BE2C (cell line): ENCODE measurements around the gene LENEP.
A peak's percentile ranks its signal among the peaks of the same experiment; 100 is the strongest.

Source experiments
- DNase-seq: peaks from one replicate; pipeline ENCODE4 v3.0.0-alpha.2; 2020
- H3K27me3 ChIP-seq: fragments of 250-450 bp; sonication (Bioruptor Pico); 2 replicates; pipeline ENCODE4 v1.5.1; 2020; ENCODE audit warnings: mild to moderate bottlenecking
- H3K36me3 ChIP-seq: fragments of 250-450 bp; sonication (Bioruptor Pico); 2 replicates; pipeline ENCODE4 v1.5.1; 2020; ENCODE audit warnings: mild to moderate bottlenecking
- H3K4me1 ChIP-seq: fragments of 250-450 bp; sonication (Bioruptor Pico); 2 replicates; pipeline ENCODE4 v1.5.1; 2020
- H3K4me3 ChIP-seq: 2 replicates; pipeline ENCODE4 v1.5.1; 2011; ENCODE audit warnings: low read depth, low read length
- H3K9me3 ChIP-seq: fragments of 250-450 bp; sonication (Bioruptor Pico); 2 replicates; pipeline ENCODE4 v1.5.1; 2020
- TF ChIP-seq, protein P1 (sequence below): IDR thresholded peaks from 2 replicates; pipeline ENCODE4 v1.5.1; 2012; ENCODE audit warnings: mild to moderate bottlenecking, low read depth, low read length

LENEP gene

DNA sequence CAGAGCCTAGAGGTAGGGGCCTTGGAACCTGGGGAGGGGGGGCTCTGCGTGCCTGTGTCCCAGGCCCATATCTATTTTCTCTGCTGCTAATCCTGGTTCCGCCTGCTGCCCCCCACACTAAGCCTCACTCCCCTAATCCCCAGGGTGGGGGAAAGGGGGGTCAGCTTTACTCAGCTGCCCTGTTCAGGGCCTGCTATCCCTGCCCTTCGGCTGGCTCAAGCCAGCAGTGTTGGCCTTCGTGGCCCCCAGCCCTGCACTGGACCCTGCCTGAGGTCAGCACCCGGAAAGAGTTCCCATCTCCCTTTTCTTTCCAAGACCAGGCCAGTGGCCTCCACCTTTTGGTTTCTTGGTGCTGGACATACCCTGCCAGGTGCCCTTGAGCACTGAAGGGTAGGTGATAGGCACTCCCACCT lies 17.6 kb downstream of the LENEP start:
- TF ChIP-seq, protein P1, sequence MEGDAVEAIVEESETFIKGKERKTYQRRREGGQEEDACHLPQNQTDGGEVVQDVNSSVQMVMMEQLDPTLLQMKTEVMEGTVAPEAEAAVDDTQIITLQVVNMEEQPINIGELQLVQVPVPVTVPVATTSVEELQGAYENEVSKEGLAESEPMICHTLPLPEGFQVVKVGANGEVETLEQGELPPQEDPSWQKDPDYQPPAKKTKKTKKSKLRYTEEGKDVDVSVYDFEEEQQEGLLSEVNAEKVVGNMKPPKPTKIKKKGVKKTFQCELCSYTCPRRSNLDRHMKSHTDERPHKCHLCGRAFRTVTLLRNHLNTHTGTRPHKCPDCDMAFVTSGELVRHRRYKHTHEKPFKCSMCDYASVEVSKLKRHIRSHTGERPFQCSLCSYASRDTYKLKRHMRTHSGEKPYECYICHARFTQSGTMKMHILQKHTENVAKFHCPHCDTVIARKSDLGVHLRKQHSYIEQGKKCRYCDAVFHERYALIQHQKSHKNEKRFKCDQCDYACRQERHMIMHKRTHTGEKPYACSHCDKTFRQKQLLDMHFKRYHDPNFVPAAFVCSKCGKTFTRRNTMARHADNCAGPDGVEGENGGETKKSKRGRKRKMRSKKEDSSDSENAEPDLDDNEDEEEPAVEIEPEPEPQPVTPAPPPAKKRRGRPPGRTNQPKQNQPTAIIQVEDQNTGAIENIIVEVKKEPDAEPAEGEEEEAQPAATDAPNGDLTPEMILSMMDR, result no peak
- peaks cover 9% of the 10 kb centered on the region for H3K36me3 ChIP-seq
- no peak for DNase-seq
- H3K4me3 ChIP-seq, result no peak overlapping the region
- H3K27me3 ChIP-seq, result no peaks in the 10 kb centered on the region
- H3K9me3 ChIP-seq, result no peaks in the 10 kb centered on the region
- peaks cover 23% of the 10 kb centered on the region for H3K4me1 ChIP-seq

DNA sequence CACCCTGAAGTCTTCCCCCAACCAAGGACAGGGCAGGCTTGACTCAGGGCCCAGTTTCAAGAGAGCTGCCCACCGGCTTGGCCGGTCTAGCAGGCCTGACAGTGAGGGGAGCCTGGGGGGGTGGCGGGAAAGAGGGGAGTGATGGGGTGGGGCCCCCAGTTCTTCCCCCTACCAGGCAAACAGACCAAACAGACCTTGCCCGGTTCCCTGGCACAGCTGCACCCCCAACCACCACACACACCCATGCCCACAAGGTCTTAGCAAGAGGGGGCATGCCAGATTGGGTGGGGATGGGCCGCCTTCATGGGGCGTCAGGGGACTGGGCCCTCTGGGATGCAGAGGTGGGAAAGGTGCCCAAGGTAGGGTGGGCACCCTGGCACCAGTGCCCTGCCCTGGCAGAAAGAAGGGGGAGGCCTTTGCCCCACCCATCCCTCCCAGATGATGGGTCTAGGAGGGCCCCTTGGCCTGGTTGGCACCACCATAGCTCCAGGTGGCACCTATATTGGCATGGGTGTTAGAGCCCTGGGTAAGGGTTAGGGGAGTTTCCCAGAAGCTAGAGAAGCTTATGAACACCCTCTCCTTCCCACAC lies 18.1 kb downstream of the LENEP start:
- Histone ChIP-seq H3K4me3 (no peak overlapping the region), H3K27me3 (no peaks in the 10 kb centered on the region), H3K9me3 (no peaks in the 10 kb centered on the region), H3K4me1 (peaks cover 24% of the 10 kb centered on the region), H3K36me3 (peaks cover 14% of the 10 kb centered on the region)
- TF ChIP-seq, protein P1, result no peak
- no peak for DNase-seq

DNA sequence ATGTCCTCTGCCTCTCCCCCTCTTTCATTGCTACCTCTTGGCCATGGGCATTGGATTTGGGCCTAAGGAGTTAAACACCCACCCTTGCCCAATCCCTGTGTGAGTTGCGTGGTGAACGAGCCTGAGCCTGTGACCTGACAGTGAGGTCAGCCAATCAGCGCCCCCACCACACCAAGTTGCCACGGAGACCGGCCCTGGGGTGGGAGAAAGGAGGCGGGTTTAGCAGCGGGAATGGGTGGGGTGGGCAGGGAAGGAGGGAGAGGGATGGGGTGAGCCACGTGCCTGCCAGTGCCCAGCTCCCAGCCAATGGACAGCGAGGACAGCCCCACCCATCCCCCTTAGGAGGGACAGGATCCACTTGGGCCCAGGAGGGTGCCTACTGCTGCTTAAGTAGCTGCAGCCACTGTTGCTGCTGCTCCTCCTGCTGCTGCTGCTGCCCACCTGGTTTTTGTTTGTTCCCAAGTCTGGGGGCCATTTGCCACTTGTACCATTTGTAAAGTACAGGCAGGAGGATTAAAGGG lies 18.7 kb downstream of the LENEP start:
- TF ChIP-seq, protein P1, result no peak
- Histone ChIP-seq H3K9me3 (no peaks in the 10 kb centered on the region), H3K36me3 (peaks cover 17% of the 10 kb centered on the region), H3K4me3 (no peak overlapping the region), H3K27me3 (no peaks in the 10 kb centered on the region), H3K4me1 (peaks cover 29% of the 10 kb centered on the region)
- peak; percentile 86 for DNase-seq

DNA sequence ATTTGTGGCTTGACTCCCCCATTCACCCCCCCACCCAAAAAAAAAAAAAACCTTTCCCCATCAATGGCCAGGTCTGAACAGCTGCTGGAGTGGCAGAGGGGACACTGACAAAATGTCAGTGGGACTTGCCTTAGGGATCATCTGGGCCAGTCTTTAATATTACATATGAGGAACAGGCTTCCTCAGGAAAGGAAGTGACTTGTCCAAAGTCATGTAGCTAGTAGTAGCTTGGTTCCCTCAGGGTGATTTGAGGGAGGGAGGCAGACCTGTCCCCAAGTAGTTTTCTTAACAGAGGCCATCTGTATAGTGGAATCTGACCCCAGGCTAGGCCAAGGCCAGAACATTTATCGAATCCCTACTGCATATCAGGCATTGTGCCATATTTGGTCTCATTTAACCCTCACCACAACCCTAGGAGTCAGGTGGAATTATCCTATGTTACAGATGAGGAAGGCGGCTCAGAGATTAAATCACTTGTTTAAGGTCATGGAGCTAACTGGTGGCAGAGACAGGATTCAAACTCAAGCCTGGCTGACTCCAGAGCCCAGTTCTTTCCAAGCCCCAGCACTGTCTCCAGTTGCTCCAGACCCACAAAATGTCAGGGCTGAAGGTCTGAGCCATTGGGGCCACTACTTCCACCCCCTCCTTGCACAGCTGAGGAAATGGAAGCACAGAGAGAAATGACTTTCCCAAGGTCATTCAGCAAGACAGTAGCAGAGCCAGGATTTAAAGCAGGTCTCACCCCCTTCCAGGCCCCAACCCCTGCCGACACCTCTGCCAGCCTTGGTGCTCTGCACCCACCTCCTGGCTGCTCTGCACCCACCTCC lies 19.6 kb downstream of the LENEP start:
- Histone ChIP-seq H3K36me3 (peaks cover 17% of the 10 kb centered on the region), H3K27me3 (no peaks in the 10 kb centered on the region), H3K4me1 (peaks cover 33% of the 10 kb centered on the region), H3K9me3 (no peaks in the 10 kb centered on the region), H3K4me3 (no peak overlapping the region)
- TF ChIP-seq, protein P1, result no peak
- DNase-seq, result no peak

DNA sequence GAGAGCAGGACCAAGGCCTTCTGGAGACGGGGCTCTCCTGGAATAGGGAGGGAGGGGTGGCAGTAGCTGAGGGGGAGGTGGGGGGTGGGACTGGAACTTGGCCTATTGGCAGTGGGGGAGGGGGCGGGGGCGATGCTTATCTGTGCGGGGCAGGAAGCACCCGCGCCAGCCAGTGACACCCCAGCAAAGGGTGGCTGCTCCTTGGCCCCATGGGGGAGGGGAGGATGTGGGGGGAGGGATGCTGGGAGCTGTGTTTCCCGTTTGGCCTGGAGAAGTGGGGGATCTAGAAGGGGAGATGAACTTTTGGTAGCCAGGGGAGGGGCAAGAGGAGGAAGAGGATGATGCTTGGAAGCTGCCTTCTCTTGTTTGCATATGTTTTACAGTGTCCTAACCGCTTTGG lies 20.2 kb downstream of the LENEP start:
- H3K36me3 ChIP-seq, result peaks cover 17% of the 10 kb centered on the region
- H3K9me3 ChIP-seq, result no peaks in the 10 kb centered on the region
- no peak for DNase-seq
- H3K4me1 ChIP-seq, result peaks cover 34% of the 10 kb centered on the region
- no peaks in the 10 kb centered on the region for H3K27me3 ChIP-seq
- TF ChIP-seq, protein P1, result no peak
- no peak overlapping the region for H3K4me3 ChIP-seq
